ENCODE measurements around the gene PATJ. TPM values are rescaled to one million over a fixed set of nuclear protein-coding genes. Genes with fewer than 3 reads are reported as not detected.

The PATJ gene
- total and polyA plus RNA-seq, 2 donors (not counting 1 experiment from before 2014, with no cell fraction given): 8.0 to 45.3 TPM

DNA sequence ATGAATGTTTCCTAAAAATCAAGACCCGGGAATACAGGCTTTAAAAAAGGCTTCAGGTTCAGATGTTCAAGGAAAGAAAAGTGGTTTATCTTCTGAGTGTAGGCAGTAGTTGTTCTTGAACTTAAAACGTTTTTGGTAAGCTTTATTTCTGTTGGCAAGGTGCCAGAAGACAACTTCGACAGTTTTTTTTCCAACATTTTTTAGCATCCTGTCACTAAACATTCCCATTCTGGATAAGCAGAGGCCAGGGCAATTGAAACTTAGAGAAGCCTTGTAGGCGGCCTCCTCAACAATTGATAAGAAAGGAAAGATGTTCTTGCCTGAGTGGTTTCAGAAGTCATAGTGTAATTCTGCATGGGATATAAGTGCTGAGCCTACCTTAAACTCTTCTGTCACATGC is 66.7 kb downstream of the PATJ start:
- H3K27me3 Mint-ChIP-seq: no peaks in the 10 kb centered on the region

DNA sequence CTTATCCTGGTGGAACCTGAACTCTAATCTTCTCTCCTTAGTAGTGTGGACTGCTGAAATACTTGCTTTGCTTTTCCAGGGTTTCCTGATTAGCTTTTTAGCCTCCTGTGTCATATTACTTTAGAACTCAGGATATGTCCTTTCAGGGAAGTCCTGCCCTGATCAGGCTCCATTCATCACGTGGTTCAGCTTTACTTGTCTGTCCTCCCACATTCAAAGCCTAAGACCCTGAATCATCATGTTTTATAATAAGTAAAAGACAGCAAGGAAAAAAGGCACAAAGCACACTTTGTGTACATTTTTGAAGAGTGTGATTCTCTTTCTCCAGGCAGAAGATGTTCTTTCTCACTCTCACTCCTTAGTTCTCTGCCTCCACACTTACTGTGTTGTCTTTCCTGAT is 70.6 kb downstream of the PATJ start:
- no peaks in the 10 kb centered on the region for H3K9me3 Mint-ChIP-seq (ENCODE audit: insufficient read depth)
- no peak overlapping the region for H3K27ac Mint-ChIP-seq
- Histone ChIP-seq H3K4me2 (replicated peaks; ENCODE audit: low read depth, low read length, poor library complexity, severe bottlenecking) (no peak overlapping the region), H3K79me2 (ENCODE audit: control insufficient read depth, insufficient read depth, low read length) (no peaks in the 10 kb centered on the region), H3K9ac (ENCODE audit: low read length) (no peak overlapping the region), H2AFZ (ENCODE audit: insufficient read depth, low read depth, low read length, poor library complexity, severe bottlenecking) (no peak overlapping the region), H4K20me1 (ENCODE audit: control insufficient read depth, insufficient read depth, low read length, poor library complexity, severe bottlenecking) (no peaks in the 10 kb centered on the region), H3K27me3 (replicated peaks in 1 of 4; ENCODE audit: control extremely low read depth in 1 of 4, control insufficient read depth in 3 of 4, insufficient read depth in 4 of 4, low read length in 3 of 4) (no peaks in the 10 kb centered on the region), H3K4me1 (ENCODE audit: control insufficient read depth in 2 of 2, insufficient read depth in 2 of 2, low read length in 2 of 2) (no peaks in the 10 kb centered on the region), H3K36me3 (replicated peaks in 1 of 2; ENCODE audit: control extremely low read depth in 1 of 2, control insufficient read depth in 1 of 2, extremely low read depth in 1 of 2, insufficient read depth in 2 of 2, low read length in 1 of 2) (no peaks in the 10 kb centered on the region), H3K4me3 (ENCODE audit: control extremely low read depth in 1 of 5, extremely low read depth in 1 of 5, insufficient read depth in 1 of 5, low read depth in 2 of 5, low read length in 4 of 5) (no peak overlapping the region), H3K27ac (ENCODE audit: low read length in 2 of 2) (no peak overlapping the region), H3K9me3 (ENCODE audit: control extremely low read depth in 1 of 3, control insufficient read depth in 2 of 3, insufficient read depth in 1 of 3, low read length in 2 of 3) (no peaks in the 10 kb centered on the region)
- TF ChIP-seq EZH2 (IDR thresholded peaks at IDR 0.05; ENCODE audit: borderline replicate concordance, insufficient read depth, low read depth, low read length, poor library complexity, severe bottlenecking): no peak
- TF ChIP-seq, protein P1, sequence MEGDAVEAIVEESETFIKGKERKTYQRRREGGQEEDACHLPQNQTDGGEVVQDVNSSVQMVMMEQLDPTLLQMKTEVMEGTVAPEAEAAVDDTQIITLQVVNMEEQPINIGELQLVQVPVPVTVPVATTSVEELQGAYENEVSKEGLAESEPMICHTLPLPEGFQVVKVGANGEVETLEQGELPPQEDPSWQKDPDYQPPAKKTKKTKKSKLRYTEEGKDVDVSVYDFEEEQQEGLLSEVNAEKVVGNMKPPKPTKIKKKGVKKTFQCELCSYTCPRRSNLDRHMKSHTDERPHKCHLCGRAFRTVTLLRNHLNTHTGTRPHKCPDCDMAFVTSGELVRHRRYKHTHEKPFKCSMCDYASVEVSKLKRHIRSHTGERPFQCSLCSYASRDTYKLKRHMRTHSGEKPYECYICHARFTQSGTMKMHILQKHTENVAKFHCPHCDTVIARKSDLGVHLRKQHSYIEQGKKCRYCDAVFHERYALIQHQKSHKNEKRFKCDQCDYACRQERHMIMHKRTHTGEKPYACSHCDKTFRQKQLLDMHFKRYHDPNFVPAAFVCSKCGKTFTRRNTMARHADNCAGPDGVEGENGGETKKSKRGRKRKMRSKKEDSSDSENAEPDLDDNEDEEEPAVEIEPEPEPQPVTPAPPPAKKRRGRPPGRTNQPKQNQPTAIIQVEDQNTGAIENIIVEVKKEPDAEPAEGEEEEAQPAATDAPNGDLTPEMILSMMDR (IDR thresholded peaks at IDR 0.05): no peak
- H3K4me1 Mint-ChIP-seq: no peaks in the 10 kb centered on the region
- WGBS (ENCODE audit: insufficient coverage): no CpG with 5 or more reads among the region's 1 CpG
- ATAC-seq (ENCODE audit: low read depth) (no peak), DNase-seq (no peak)
- CTCF ChIA-PET: no interaction called here
- H3K4me3 Mint-ChIP-seq: no peak overlapping the region
- H3K27me3 Mint-ChIP-seq: no peaks in the 10 kb centered on the region
- intact Hi-C loops (cut with micrococcal nuclease): no loop called here
- POLR2A ChIA-PET: no interaction called here

More for the DNA sequence above, 66.7 kb downstream of the PATJ start:
- H3K79me2 ChIP-seq (ENCODE audit: control insufficient read depth, insufficient read depth, low read length): no peaks in the 10 kb centered on the region
- POLR2A ChIA-PET: no interaction called here
- no peak overlapping the region for H3K9ac ChIP-seq (ENCODE audit: low read length)
- 94% methylated on average over 2 of the region's 4 CpGs for WGBS (ENCODE audit: insufficient coverage)
- H3K9me3 ChIP-seq (ENCODE audit: control extremely low read depth in 1 of 3, control insufficient read depth in 2 of 3, insufficient read depth in 1 of 3, low read length in 2 of 3): no peaks in the 10 kb centered on the region
- H2AFZ ChIP-seq (ENCODE audit: insufficient read depth, low read depth, low read length, poor library complexity, severe bottlenecking): no peak overlapping the region
- CTCF ChIA-PET: no interaction called here
- no peaks in the 10 kb centered on the region for H3K4me1 Mint-ChIP-seq
- ATAC-seq (ENCODE audit: low read depth): no peak
- no peak overlapping the region for H3K4me3 ChIP-seq (ENCODE audit: control extremely low read depth in 1 of 5, extremely low read depth in 1 of 5, insufficient read depth in 1 of 5, low read depth in 2 of 5, low read length in 4 of 5)
- intact Hi-C loops (cut with micrococcal nuclease): no loop called here
- H4K20me1 ChIP-seq (ENCODE audit: control insufficient read depth, insufficient read depth, low read length, poor library complexity, severe bottlenecking): no peaks in the 10 kb centered on the region
- H3K27ac ChIP-seq (ENCODE audit: low read length in 2 of 2): no peak overlapping the region
- TF ChIP-seq EZH2 (IDR thresholded peaks at IDR 0.05; ENCODE audit: borderline replicate concordance, insufficient read depth, low read depth, low read length, poor library complexity, severe bottlenecking): no peak
- TF ChIP-seq, protein P1 (IDR thresholded peaks at IDR 0.05): no peak
- no peaks in the 10 kb centered on the region for H3K27me3 ChIP-seq (replicated peaks in 1 of 4; ENCODE audit: control extremely low read depth in 1 of 4, control insufficient read depth in 3 of 4, insufficient read depth in 4 of 4, low read length in 3 of 4)
- no peak for DNase-seq
- no peaks in the 10 kb centered on the region for H3K9me3 Mint-ChIP-seq (ENCODE audit: insufficient read depth)
- H3K4me2 ChIP-seq (replicated peaks; ENCODE audit: low read depth, low read length, poor library complexity, severe bottlenecking): no peak overlapping the region
- peaks cover 0 to 5% of the 10 kb centered on the region in 2 experiments for H3K36me3 ChIP-seq (replicated peaks in 1 of 2; ENCODE audit: control extremely low read depth in 1 of 2, control insufficient read depth in 1 of 2, extremely low read depth in 1 of 2, insufficient read depth in 2 of 2, low read length in 1 of 2)
- H3K27ac Mint-ChIP-seq: no peak overlapping the region
- H3K4me1 ChIP-seq (ENCODE audit: control insufficient read depth in 2 of 2, insufficient read depth in 2 of 2, low read length in 2 of 2): no peaks in the 10 kb centered on the region
- H3K4me3 Mint-ChIP-seq: no peak overlapping the region
